Activated T-cell treated with anti-CD3 and anti-CD28 coated beads for 1 hour (primary cell): ENCODE measurements around the gene BIN1.

ENCODE experiments used
- DNase-seq: peaks from one replicate; pipeline ENCODE4 v3.0.0-alpha.2; 2020; ENCODE audit warnings: low read depth

Gene BIN1, protein sequence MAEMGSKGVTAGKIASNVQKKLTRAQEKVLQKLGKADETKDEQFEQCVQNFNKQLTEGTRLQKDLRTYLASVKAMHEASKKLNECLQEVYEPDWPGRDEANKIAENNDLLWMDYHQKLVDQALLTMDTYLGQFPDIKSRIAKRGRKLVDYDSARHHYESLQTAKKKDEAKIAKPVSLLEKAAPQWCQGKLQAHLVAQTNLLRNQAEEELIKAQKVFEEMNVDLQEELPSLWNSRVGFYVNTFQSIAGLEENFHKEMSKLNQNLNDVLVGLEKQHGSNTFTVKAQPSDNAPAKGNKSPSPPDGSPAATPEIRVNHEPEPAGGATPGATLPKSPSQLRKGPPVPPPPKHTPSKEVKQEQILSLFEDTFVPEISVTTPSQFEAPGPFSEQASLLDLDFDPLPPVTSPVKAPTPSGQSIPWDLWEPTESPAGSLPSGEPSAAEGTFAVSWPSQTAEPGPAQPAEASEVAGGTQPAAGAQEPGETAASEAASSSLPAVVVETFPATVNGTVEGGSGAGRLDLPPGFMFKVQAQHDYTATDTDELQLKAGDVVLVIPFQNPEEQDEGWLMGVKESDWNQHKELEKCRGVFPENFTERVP

DNA sequence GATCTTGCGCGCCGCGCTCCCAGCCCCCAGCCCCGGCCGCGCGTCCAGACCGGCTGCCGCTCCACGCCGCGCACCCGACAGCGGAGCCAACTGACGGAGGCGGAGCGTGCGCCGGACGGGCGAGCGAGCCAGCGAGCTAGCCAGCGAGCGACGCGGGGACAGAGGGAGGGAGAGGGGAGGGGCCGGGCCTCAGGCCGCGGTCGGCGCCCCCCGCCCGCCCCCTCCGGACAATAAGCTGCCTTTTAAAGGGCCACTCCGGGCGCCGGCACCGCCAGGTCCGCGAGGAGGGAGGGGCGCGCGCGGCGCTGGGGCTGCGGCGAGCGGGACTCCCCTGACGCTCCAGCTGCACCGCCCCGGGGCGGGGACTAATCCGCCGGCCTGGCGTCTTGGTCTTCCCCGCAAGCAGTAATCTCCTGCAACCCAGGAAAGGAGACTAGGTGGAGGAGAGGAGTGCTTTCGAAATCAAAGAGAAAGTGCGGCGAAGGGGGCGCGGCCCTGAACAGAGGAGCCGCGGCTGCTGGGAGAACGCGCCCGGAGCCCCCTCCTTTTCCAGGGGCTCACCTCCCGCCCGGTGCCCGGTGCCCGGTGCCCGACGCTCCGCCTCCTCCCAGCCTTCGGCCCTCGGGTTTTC is at the start of gene BIN1:
Gene BIN1, minus strand, starts transcription at position 164 of the 631 bp plus-strand sequence. CDS start 211 bp downstream, outside the sequence.
- peak; percentile 46 for DNase-seq

DNA sequence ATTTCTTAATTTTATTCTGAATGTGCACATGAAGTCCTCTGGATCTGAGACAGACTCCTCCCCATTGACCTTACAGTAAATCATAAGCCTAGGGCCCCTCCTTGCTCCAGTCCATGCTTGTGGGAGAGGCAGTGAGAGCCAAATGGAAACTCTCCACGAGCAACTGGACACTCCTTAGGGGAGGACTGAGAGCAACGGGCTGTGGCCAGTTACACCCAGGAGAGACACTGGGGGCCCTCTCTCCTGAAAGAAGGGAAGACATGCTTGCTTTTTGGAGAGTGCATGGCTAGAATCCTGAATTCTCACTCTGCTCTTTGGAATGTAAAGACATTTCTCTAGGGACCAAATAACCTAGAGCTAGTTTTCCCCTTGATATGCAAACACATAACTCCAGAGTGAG is 49.0 kb upstream of the BIN1 start:
- no peak for DNase-seq

DNA sequence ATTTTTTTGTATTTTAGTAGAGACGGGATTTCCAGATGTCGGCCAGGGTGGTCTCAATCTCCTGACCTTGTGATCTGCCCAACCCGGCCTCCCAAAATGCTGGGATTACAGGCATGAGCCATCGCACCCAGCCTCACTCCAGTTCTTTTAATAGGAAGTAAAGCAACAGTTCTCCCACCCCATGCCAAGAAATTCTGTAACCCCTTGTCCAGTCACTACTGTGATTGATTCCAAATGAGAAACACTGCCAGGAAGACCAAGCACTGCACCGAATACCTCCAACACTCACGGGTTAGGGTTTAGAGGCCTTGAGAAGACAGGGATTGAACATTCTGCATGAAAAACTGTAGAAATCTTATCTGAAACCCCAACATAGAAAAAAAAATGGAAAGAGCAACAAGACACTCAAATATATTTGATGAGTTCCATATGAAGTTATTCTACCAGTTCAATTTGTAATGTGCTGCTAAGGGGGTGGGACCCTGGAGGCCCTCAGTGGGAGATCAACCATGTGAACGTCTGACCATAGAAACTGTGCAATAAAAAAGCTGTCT is 48.2 kb upstream of the BIN1 start:
- no peak for DNase-seq

DNA sequence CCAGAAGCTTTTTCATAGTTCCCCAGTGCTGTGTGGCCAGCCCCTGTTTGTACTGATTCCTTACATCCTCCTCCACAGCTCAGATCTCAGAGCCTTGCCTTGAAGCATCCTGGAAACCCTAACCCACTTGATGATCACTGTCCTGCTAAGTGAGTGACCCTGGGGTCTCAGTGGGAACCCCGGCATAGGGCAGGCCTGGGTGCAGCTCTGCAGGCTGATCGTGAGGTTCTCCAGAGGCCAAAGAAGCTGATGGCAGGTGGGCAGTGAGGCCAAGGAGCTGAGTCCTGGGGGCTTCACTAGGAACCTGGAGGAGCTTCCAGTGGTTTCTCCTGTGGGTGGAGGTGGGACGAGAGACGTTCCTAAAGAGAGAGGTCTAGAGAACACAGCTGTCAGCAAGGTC is 47.4 kb upstream of the BIN1 start:
- DNase-seq = no peak

DNA sequence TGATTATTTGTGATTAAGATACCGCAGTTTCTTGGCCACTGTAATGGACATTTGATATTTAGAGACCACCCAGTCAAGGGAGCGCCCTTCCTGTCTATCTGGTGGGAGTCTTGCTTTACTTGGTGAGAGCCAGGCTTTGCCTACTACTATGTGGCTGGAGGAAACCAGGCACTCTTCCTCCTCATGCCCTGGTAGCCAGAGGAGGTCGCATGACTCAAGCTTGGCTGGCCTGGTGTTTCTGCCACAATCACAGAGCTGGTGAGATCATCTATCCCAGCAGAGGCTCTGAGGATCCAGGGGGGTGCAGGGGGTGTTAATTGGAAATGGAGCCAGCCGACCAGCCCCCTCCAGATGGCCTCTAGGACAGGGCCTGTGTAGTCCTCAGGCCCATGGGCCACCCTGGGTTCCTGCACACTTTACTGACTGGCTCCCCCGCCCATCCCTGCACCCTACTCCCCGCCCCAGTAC is 46.8 kb upstream of the BIN1 start:
- DNase-seq = no peak

DNA sequence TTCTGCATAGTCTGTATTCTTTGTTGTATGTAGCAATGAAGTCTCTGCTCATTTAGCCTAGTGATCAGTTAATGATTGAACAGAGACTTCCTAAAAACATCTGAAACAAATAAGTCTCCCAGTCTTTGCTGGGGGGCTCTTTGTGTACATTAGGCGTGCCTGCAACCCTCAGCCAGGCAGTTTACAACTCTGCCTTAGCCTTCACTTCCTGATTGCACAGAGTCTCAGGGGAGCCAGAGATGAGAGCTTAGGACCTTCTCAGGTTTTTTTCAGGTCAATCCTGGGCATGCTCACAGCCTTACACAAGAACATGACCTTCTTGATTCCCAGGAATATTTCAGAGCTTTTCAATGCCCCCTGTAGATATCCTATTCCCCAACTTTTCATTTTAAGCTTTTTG is 44.0 kb upstream of the BIN1 start:
- no peak for DNase-seq

DNA sequence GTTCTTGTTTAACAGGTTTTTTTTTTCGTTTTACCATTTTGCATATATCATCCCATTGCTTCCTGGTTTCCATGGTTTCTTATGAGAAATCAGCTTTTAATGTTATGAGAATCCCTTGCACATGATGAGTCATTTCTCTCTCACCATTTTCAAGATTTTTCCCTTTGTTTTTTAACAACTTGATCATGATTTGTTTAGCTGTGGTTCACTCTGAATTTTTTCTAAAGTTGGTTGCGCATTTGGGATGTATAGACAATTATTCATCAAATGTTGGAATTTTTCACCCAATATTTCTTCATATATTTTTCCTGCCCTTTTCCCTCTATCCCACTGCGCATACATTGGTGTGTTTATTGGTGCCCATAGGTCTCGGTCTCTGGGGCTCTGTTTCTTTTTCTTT is 42.4 kb upstream of the BIN1 start:
- no peak for DNase-seq

DNA sequence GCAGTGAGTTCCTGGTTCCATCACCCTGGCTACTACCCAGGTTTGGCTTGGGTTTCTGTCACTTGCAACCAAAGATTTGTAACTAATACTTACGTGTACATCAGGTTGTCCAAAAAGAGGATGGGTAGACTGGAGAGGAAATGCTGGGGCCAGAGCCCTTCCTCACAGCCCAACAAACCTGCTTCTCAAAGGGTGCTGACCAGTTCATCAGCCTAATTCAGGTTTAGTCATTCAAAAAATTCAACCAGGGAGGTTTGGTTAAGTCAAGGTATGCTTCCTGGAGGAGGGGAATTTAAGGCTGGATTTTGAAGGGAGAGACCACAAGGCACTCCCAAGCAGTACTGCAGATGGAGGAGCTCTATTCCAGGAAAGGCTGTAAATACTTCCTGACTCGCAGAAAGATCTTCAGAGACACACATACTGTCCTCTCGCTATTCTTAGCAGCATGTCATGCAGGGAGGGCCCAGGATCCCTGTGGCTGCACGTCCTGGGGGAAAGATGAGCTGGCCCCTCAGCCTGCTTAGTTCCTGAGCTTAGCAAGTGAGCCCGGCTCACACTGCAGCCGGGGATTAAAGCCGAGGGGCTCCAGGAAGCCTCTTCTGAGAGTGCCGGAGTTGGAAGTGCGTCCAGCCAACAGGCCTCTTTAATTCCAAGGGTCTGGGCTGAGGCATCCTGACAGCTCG is 40.0 kb upstream of the BIN1 start:
- DNase-seq = no peak

DNA sequence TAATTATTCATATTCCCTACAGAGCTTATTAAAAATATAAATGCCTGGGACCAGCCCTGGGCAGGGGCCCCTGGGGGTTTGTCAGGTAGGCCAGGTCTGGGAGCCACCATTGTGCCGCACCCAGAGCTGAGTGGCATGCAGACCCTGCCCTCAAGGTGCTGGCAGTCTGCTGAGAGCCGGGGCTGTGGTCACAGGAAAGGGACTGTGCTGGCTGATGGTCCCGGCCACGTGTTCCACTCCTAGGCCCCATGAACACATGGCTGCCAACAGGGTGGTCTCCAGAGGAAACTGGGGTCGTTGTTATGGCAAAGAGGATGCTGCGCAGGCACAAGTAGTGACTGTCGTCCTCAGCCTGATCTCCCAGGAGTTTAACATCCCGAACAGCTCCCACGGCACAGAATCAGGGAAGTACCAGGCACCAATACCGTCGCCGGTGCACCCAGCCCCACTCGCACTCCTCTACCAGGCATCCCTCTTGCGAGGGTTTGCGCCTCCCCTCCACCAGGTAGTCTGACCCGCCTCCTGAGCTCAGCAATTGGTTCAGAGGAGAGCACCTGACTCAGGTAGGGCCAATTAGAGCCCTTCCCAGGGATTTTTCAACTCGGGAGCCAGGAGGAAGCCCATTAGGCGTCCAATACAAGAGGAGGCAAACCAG is 39.2 kb upstream of the BIN1 start:
- DNase-seq = no peak

DNA sequence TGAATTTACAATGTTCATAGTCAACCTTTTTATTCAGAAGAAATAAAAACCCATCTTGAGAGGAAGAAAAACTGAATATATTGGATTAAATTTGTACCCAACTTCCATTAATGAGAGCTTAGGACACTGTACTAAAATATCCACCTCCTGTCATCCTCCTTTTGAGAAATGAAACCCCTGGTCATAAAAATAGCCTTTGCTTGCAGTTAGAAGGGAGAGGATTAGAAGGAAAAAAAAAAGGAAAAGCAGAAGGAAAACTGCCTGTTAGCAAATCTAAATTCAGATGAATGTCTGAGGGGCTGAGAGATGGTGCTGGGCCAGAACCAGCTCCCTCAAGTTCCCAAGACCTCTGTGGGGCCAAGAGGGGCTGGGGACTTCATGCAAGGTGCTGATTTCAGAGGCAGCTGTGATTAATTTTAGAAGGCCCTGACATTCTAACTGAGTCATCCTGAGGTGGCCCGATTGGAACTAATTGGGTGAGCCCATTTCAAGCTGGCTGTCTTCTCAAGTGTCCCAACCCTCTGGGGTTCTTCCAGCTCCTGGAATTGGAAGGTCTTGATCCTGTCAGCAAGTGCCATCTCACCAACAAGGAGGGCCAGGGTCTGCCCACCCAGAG is 38.4 kb upstream of the BIN1 start:
- DNase-seq = no peak

DNA sequence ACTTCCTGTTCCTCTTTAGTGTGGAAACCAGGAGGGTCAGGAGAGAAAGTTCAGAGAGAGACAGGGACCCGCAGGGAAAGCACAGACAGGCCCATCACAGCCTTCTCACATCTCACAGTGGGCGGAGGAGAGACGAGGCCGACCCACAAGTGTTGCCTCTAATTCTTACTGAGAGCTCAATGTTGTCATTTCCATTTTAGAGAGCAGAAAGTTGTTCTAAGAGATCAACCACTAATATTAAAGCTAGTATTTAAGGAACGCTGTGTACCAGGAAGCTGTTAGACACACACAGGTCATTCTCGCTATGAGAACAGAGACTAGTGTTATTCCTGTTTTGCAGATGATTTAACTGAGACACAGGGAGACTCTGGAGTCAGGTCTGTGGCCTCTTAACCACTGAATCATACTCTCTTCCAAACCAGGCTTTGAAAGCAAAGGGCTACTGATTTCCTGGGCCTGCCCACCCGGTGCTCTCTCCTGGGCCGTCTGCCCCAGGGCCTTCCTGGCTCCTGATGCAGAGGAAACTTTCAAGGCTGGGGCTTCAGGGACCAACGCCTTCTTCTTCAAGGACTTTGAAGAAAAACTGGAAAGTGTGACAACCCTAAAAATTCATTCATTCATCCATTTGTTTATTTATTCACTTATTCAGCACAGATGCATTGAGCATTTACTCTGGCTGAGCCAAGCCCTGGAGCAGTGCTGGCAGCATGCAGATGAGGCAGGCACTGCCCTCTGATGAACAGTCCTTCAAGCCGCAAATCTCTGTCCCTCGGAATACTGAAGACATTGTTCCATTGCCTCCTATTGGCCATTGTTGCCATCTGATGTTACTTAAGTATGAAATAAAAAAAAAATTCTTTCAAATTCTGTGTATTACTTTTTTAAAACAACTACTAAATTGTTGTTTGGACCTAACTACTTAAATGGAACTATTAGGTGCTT is 37.2 kb upstream of the BIN1 start:
- no peak for DNase-seq

DNA sequence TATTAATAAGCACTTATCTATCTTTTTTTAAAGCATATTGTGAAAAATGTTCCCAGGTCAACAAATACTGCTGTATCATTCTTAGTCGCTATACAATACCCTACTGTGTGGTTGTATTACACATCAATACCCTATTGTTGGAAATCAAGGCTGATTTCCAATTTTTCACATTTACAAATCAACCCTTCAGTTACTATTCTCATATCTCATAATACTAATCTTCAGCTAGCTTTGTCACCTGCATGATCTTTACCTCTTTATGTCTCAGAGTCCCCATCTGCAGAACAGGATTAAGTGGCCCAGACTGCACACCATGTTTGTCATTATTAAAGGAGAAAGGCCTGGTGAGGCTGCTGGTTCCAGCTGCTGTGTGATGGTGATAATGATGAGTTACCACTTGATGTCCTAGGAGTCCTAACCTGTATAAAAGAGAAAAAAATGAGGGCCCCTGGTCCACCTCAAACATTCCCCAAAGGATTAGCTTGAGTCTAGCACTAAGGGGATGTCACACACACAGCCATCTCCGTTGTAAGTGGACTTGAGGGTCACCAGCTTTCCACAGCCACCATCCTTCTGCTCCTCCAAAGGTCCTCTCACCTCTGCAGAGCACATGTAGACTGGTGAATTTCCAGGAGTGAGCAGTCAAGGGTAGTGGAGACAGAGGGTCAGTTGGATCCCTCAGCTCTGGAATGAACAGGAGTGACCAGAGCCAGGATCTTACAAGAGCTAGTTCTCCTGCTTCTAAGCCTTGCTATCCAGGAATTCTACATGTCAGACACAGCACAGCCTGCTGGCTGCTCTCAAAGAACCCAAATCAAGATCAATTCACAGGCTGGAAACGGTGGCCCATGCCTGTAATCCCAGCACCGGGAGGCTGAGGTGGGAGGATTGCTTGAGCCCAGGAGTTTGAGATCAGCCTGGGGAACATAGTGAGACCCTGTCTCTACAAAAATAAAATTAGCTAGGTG is 36.0 kb upstream of the BIN1 start:
- DNase-seq = no peak

DNA sequence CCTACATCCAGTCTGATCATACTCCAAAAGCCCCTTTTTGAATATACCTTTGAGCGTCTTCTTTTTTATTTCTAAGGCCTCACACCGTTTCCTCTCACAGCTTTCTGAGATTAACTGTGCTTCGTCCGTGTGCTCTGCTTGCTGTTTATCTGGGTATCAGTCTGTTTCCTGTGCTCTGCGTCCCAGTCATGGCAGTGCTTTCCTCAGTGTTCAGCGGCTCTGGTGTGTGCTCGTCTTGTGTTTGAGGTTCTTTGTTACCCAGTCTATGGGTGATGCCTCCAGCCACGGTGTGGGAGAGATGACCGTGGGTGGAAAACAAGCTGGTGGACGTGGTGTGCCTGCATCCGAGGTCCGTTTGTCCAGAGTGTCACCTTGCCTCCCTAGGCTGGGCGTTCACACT is 33.6 kb upstream of the BIN1 start:
- no peak for DNase-seq

DNA sequence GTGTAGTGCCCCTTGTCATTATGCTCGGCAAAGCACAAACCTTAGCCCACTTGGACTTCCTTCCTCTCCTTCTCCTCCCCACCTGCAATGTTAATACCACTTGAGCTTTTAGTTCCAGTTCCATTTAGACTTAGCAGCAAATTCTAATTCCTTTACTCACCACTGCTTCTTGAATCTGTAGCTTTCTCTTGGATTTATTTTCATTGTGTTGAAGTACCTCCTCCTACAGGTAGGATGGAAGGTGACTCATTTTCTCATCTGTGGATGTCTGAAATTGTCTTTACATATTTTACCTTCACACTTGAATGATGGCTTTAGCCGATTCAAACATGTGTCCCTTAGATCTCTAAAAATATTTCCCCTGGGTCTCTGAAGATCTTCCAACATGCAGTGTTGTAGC is 32.8 kb upstream of the BIN1 start:
- no peak for DNase-seq

DNA sequence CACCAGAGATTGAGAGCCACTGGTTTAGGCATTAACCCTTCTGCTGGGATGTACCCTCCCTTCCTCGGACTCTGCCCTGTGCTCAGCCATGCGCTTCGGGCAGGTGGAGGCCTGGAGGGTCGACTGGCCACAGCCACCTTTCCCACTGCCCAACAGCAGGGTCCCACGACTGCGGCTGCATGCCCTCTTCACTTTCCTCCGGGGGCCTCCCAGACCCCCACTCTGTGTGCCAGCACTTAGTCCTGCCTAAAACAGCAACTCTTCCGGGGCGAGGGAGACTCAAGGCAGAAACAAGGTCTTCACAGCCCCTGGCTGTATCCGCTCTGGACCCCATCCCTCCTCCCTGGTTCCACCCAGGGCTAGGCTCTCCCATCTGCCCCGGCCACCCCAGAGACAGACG is 31.3 kb upstream of the BIN1 start:
- no peak for DNase-seq

DNA sequence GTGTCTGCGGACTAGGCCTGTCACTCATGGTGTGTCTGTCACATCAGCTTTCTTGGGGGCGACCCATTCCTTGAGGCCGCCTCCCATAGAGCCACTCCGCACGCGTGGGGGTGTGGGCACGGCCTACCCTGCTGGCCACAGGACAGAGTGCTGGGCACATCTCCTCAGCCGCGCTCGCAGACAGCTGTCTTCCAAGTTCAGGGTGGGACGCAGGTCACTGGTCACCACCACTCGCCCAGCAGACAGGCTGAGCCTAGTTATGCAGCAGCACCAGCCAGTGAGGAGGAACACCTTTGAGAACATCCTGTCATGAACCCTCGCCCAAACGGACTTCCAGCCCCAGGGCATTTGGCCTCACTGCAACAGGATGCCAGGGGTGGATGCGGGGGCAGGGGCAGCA is 30.8 kb upstream of the BIN1 start:
- no peak for DNase-seq

DNA sequence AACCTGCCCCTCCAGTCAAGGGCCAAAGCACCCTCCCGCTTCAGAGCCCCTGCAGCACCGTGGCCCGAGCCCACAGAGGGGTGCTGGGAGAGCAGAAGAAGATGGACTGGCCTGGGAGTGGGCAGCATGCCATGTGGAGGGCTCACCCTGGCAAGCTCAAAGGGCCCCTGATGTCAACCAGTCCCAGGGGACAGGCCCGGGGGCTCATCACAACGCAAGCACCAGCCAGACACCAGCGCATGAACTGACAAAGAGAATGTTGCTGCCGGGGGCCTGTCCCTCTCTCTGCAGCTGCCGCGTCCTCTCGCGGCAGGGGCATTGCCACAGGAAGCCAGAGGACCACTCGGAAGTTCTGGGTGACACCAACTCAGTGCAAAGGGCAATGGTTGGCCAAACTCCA is 30.3 kb upstream of the BIN1 start:
- no peak for DNase-seq

DNA sequence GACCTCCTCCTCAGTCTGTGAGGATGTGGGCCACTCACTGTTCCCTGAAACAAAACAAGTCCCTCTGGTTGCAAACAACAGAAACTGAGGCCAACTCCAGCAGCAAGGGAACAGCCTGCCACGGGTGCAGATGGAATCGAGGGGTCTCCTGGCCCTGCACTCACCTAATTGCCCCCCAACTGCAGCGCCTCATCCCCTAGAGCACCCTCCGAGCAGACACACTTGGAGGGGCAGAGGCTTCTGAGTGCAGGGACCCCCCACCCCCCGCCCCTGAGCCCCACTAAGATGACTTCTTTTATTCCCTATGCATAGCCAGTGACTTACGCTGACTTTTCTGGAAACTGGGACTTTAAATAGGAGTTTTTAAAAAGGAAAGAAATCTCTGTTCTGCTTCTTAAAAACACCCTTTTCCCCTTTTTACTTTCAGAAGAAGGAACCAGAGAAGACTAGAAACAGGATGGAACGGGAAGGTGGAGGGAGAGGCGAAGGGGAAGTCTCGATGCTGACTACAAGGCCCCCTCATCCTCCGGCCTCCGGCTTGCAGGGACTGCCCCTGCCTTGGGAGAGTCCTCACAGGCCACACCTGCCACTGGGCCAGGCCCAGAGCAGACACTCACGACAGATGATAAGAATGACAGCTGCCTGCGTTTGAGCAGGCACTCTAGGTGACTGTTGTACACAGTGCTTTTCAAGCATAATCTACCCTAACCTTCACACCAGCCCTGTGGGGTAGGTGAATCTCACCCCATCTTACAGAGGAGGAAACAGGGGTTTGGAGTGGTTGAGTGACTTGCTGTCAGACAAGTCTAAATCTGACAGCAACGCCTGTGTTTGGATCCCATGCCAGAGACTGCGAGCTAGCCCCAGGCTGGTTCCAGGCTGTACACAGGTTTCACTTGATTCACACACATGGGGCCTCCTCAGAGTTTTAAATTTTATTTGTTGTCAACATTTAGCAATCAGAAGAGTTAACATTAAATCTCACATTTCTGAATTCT is 28.2 kb upstream of the BIN1 start:
- DNase-seq = no peak
